HepG2 (cell line): Measurements from ENCODE around the gene DUSP12. TPM values are rescaled to one million over a fixed set of nuclear protein-coding genes. Genes with fewer than 3 reads are reported as not detected.

Source experiments
- ATAC-seq: fragments of 200-7000 bp; cut with Tn5 transposase; 3 replicates; pipeline ENCODE4 v1.9.1; 2020; ENCODE audit warnings: mild to moderate bottlenecking, moderate library complexity
- BruUV-seq: library from RNA; stranded (reverse); fragments of 400-500 nt; replicated peaks from 2 replicates; lab custom pipeline; 2021; lab: Mats Ljungman, UMichigan
- CTCF ChIA-PET: fragments of 300-600 bp; formaldehyde crosslinking; extraction: SDS; loops from one replicate; lab custom pipeline; 2021; ENCODE audit warnings: low total read pairs, inconsistent platforms, low intra/inter-chr PET ratio; lab: Yijun Ruan, JAX
- POLR2A ChIA-PET: fragments of 350-600 bp; sonication (Branson Sonifier 250); formaldehyde crosslinking; loops from one replicate; lab custom pipeline; 2020; ENCODE audit warnings: antibody characterized with exemption, inconsistent platforms; lab: Yijun Ruan, JAX
- DNase-seq: peaks from one replicate; pipeline ENCODE4 v3.0.0-alpha.2; 2015; ENCODE audit warnings: low spot score
- FAIRE-seq: peaks from 3 replicates; lab custom pipeline; 2011; peaks lifted over from hg19 to GRCh38; lab: Jason Lieb, UNC
- H2AFZ ChIP-seq: one replicate; pipeline ENCODE4 v1.6.1; 2011; ENCODE audit warnings: low read length, inconsistent platforms
- H3K27ac ChIP-seq: fragments of 300-600 bp; 3 replicates; pipeline ENCODE4 v1.8.0; 2011; ENCODE audit warnings: mixed run types, mild to moderate bottlenecking, mixed read lengths, low read length, inconsistent platforms; ENCODE audit not compliant: insufficient read depth; ENCODE audit errors: extremely low read length
- H3K27me3 ChIP-seq, 2 experiments: fragments of 200-600 bp in 1 of 2; 2 replicates in 1 of 2; 3 replicates in 1 of 2; pipeline versions ENCODE4 v1.6.0 to v1.8.0; 2011; ENCODE audit warnings: low read length in 2 of 2, mild to moderate bottlenecking in 2 of 2, moderate library complexity in 2 of 2, inconsistent platforms in 1 of 2; ENCODE audit not compliant: insufficient read depth in 2 of 2, control insufficient read depth in 1 of 2
- H3K36me3 ChIP-seq, 2 experiments: fragments of 200-600 bp in 1 of 2; replicated peaks in 1 of 2; 2 replicates in 1 of 2; 3 replicates in 1 of 2; pipeline versions ENCODE4 v1.5.1 to v1.8.0; 2011; ENCODE audit warnings: low read length in 2 of 2, inconsistent platforms in 1 of 2; ENCODE audit not compliant: insufficient read depth in 2 of 2, control insufficient read depth in 1 of 2
- H3K4me1 ChIP-seq: 2 replicates; pipeline ENCODE4 v1.5.1; 2012; ENCODE audit warnings: low read length, inconsistent platforms; ENCODE audit not compliant: insufficient read depth
- H3K4me2 ChIP-seq: 2 replicates; pipeline ENCODE4 v1.6.0; 2011; ENCODE audit warnings: low read depth, low read length, inconsistent platforms
- H3K4me3 ChIP-seq, 3 experiments: fragments of 200-600 bp in 1 of 3; sonication (generic), shearing (Covaris generic) in 1 of 3; replicated peaks in 1 of 3; 2 replicates each; pipeline ENCODE4 v1.5.1; 2011 to 2016; ENCODE audit warnings: low read length in 3 of 3, inconsistent platforms in 2 of 3, low read depth in 2 of 3, mild to moderate bottlenecking in 2 of 3, control low read depth in 1 of 3, mixed read lengths in 1 of 3; ENCODE audit not compliant: insufficient read depth in 1 of 3
- H3K79me2 ChIP-seq: one replicate; pipeline ENCODE4 v1.6.1; 2011; ENCODE audit warnings: low read length, inconsistent platforms; ENCODE audit not compliant: insufficient read depth
- H3K9ac ChIP-seq: 2 replicates; pipeline ENCODE4 v1.6.0; 2011; ENCODE audit warnings: mild to moderate bottlenecking, low read depth, low read length, inconsistent platforms; ENCODE audit not compliant: insufficient read depth
- H3K9me3 ChIP-seq: 2 replicates; pipeline ENCODE4 v1.5.1; 2012; ENCODE audit warnings: mild to moderate bottlenecking, low read length
- H4K20me1 ChIP-seq: 2 replicates; pipeline ENCODE4 v1.6.0; 2011; ENCODE audit warnings: inconsistent platforms, mild to moderate bottlenecking, low read length, moderate library complexity; ENCODE audit not compliant: insufficient read depth
- REPIN1 ChIP-seq: sonication (generic); formaldehyde crosslinking; IDR thresholded peaks from 2 replicates; pipeline ENCODE4 v1.8.0; 2022; ENCODE audit warnings: missing genetic modification reagents, low read depth, mild to moderate bottlenecking, borderline replicate concordance
- SOX13 ChIP-seq, 3 experiments: fragments of 450-650 bp in 1 of 3; sonication (generic) in 1 of 3; formaldehyde crosslinking in 1 of 3; IDR thresholded peaks in 2 of 3; conservative IDR thresholded peaks in 1 of 3; 2 replicates each; pipeline versions ENCODE4 v1.5.0 to v1.6.1; 2016 to 2020; ENCODE audit warnings: antibody characterized with exemption in 1 of 3, mild to moderate bottlenecking in 1 of 3, missing compliant biosample characterization in 1 of 3, missing genetic modification reagents in 1 of 3, moderate library complexity in 1 of 3
- TSC22D2 ChIP-seq: sonication (generic); formaldehyde crosslinking; IDR thresholded peaks from 2 replicates; pipeline ENCODE4 v1.5.1; 2020; ENCODE audit warnings: missing genetic modification reagents, mild to moderate bottlenecking, borderline replicate concordance
- ZNF430 ChIP-seq: sonication (generic); formaldehyde crosslinking; IDR thresholded peaks from 2 replicates; pipeline ENCODE4 v1.9.0; 2021; ENCODE audit warnings: mild to moderate bottlenecking, missing genetic modification reagents
- WGBS: methylation state at CpG from one replicate; pipeline ENCODE4 v1.1.6; 2017; ENCODE audit warnings: low lambda C conversion rate; 5-methylcytosine and 5-hydroxymethylcytosine counted together
- in situ Hi-C: cut with HindIII; loops from 2 replicates; pipeline ENCODE4 v1.10.0; 2017; ENCODE audit warnings: low pct_unique_long_range_greater_than_20kb; ENCODE audit not compliant: extremely low pct_ligation_motif_present
- intact Hi-C: fragments of 100-400 bp; cut with micrococcal nuclease; formaldehyde crosslinking; loops from one replicate; pipeline ENCODE4 v1.10.0; 2022; ENCODE audit not compliant: unreplicated experiment
- polyA plus RNA-seq, 8 experiments: library from polyadenylated mRNA; depleted of rRNA in 3 of 8; stranded (reverse) in 7 of 8; unstranded in 1 of 8; fragments of >200 nt; fragmentation: Illumina TruSeq in 4 of 8; extraction: Trizol in 4 of 8; gene quantifications; 2 replicates each; pipeline versions ENCODE4 v1.2.1 to v1.2.3, GENCODE V29; 2011 to 2016; ENCODE audit warnings: low read depth in 4 of 8, missing spikeins in 1 of 8, mixed read lengths in 1 of 8; ENCODE audit not compliant: insufficient read depth in 1 of 8
- total RNA-seq, 5 experiments: library from RNA; depleted of rRNA; stranded (reverse); fragments of >200 nt; fragmentation: Illumina TruSeq; extraction: Trizol; gene quantifications; 2 replicates each; pipeline ENCODE4 v1.2.3, GENCODE V29; 2016; ENCODE audit warnings: low read depth in 1 of 5
- TF ChIP-seq, protein P1 (sequence below): sonication (generic); formaldehyde crosslinking; IDR thresholded peaks from 2 replicates; pipeline ENCODE4 v1.4.0; 2020; ENCODE audit warnings: missing genetic modification reagents, borderline replicate concordance
- TF ChIP-seq, protein P2 (sequence below): IDR thresholded peaks from 2 replicates; pipeline ENCODE4 v1.6.1; 2016; ENCODE audit warnings: missing genetic modification reagents, missing compliant biosample characterization
- TF ChIP-seq, protein P3 (sequence below): sonication (generic); formaldehyde crosslinking; IDR thresholded peaks from 2 replicates; pipeline ENCODE4 v1.8.1; 2023; ENCODE audit warnings: mild to moderate bottlenecking, missing genetic modification reagents
- TF ChIP-seq, protein P4 (sequence below): sonication (generic); formaldehyde crosslinking; IDR thresholded peaks from 2 replicates; pipeline ENCODE4; 2020; ENCODE audit warnings: missing genetic modification reagents, mild to moderate bottlenecking, borderline replicate concordance

DUSP12 gene
- total and polyA plus RNA-seq, 2 of the 13 experiments (the other 11 are each of a cell fraction or from before 2014, with no cell fraction given) = 36.7 to 37.1 TPM

DNA sequence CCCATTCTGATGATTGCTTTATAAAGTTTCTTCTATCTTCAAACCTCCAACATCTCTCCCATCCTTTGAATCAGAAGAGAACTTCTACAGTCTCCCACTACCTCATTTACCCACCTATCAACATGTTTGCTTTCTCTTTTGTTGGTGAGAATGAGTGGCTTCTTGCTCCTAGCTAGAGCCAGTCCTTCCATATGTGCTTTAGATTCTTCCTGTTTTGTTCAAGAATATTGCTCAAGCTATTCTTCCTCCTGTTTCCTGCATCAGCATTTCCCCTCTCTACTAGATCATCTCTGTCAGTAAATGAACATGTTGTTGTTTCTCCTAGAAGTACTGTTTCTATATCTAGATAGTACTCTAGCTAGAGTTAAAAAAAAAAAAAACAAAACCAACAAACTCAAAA lies 22.8 kb downstream of the DUSP12 start (continued):
- TF ChIP-seq, protein P1, sequence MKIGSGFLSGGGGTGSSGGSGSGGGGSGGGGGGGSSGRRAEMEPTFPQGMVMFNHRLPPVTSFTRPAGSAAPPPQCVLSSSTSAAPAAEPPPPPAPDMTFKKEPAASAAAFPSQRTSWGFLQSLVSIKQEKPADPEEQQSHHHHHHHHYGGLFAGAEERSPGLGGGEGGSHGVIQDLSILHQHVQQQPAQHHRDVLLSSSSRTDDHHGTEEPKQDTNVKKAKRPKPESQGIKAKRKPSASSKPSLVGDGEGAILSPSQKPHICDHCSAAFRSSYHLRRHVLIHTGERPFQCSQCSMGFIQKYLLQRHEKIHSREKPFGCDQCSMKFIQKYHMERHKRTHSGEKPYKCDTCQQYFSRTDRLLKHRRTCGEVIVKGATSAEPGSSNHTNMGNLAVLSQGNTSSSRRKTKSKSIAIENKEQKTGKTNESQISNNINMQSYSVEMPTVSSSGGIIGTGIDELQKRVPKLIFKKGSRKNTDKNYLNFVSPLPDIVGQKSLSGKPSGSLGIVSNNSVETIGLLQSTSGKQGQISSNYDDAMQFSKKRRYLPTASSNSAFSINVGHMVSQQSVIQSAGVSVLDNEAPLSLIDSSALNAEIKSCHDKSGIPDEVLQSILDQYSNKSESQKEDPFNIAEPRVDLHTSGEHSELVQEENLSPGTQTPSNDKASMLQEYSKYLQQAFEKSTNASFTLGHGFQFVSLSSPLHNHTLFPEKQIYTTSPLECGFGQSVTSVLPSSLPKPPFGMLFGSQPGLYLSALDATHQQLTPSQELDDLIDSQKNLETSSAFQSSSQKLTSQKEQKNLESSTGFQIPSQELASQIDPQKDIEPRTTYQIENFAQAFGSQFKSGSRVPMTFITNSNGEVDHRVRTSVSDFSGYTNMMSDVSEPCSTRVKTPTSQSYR (CRISPR knock-in tag) = no peak

DNA sequence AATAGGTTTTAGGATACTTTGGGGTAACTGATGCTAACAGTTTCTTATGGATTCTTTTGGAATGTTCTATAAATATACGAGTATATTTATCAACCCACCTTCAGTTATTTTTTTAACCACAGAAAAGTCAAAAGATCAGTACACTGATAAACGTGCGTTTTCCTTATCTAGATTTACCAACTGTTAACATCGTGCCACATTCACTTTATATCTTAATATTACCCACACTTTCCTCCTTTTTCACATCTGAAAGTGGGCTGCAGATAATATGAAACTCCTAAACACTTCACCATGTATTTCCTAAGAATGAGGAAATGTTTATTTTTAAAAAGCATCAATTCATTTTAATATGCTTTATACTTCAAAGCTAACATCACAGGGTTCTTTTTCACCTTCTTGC lies 24.2 kb downstream of the DUSP12 start:
- Histone ChIP-seq H2AFZ (no peak overlapping the region), H3K9me3 (no peaks in the 10 kb centered on the region), H3K79me2 (peaks cover 41% of the 10 kb centered on the region), H3K9ac (no peak overlapping the region), H3K4me1 (no peaks in the 10 kb centered on the region), H3K4me2 (no peak overlapping the region), H3K36me3 (no peaks in the 10 kb centered on the region), H3K4me3 (no peak overlapping the region), H4K20me1 (no peaks in the 10 kb centered on the region; the same call in 1 of the 2 replicates), H3K27ac (no peak overlapping the region), H3K27me3 (no peaks in the 10 kb centered on the region)
- BruUV-seq = no TSS peak
- FAIRE-seq (no peak), DNase-seq (no peak), ATAC-seq (no peak)
- in situ Hi-C loops (no loop called here), intact Hi-C loops (no loop called here)
- POLR2A ChIA-PET = no interaction called here
- CTCF ChIA-PET = no interaction called here
- TF ChIP-seq, protein P2, sequence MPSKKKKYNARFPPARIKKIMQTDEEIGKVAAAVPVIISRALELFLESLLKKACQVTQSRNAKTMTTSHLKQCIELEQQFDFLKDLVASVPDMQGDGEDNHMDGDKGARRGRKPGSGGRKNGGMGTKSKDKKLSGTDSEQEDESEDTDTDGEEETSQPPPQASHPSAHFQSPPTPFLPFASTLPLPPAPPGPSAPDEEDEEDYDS = no peak
- TF ChIP-seq, protein P3, sequence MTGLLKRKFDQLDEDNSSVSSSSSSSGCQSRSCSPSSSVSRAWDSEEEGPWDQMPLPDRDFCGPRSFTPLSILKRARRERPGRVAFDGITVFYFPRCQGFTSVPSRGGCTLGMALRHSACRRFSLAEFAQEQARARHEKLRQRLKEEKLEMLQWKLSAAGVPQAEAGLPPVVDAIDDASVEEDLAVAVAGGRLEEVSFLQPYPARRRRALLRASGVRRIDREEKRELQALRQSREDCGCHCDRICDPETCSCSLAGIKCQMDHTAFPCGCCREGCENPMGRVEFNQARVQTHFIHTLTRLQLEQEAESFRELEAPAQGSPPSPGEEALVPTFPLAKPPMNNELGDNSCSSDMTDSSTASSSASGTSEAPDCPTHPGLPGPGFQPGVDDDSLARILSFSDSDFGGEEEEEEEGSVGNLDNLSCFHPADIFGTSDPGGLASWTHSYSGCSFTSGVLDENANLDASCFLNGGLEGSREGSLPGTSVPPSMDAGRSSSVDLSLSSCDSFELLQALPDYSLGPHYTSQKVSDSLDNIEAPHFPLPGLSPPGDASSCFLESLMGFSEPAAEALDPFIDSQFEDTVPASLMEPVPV (CRISPR knock-in tag) = no peak
- no peak for TF ChIP-seq ZNF430
- TF ChIP-seq REPIN1 (CRISPR knock-in tag) = no peak
- no peak for TF ChIP-seq TSC22D2 (CRISPR knock-in tag)
- no peak for TF ChIP-seq SOX13 (IDR thresholded peaks at IDR 0.05)
- TF ChIP-seq SOX13 (CRISPR knock-in tag; conservative IDR thresholded peaks at IDR 0.05 in 1 of 2, IDR thresholded peaks at IDR 0.05 in 1 of 2) = no peak
- TF ChIP-seq, protein P4, sequence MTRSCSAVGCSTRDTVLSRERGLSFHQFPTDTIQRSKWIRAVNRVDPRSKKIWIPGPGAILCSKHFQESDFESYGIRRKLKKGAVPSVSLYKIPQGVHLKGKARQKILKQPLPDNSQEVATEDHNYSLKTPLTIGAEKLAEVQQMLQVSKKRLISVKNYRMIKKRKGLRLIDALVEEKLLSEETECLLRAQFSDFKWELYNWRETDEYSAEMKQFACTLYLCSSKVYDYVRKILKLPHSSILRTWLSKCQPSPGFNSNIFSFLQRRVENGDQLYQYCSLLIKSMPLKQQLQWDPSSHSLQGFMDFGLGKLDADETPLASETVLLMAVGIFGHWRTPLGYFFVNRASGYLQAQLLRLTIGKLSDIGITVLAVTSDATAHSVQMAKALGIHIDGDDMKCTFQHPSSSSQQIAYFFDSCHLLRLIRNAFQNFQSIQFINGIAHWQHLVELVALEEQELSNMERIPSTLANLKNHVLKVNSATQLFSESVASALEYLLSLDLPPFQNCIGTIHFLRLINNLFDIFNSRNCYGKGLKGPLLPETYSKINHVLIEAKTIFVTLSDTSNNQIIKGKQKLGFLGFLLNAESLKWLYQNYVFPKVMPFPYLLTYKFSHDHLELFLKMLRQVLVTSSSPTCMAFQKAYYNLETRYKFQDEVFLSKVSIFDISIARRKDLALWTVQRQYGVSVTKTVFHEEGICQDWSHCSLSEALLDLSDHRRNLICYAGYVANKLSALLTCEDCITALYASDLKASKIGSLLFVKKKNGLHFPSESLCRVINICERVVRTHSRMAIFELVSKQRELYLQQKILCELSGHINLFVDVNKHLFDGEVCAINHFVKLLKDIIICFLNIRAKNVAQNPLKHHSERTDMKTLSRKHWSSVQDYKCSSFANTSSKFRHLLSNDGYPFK (CRISPR knock-in tag) = no peak
- 92% methylated on average over 4 of the region's 4 CpGs for WGBS
